Mammary epithelial cell (primary cell): ENCODE data around the gene FIBCD1.

Experiments
- EZH2 ChIP-seq: IDR thresholded peaks from 2 replicates; pipeline ENCODE4 v1.6.1; 2012; ENCODE audit warnings: low read length, inconsistent platforms, borderline replicate concordance
- TF ChIP-seq, protein P1 (sequence below), 2 donors: IDR thresholded peaks in 1 of 2; conservative IDR thresholded peaks in 1 of 2; 2 replicates each; pipeline ENCODE4 v1.5.1; 2011 to 2012; ENCODE audit warnings: inconsistent platforms in 2 of 2, low read length in 2 of 2, mild to moderate bottlenecking in 2 of 2, control low read depth in 1 of 2, low read depth in 1 of 2; ENCODE audit not compliant: insufficient read depth in 1 of 2; ENCODE audit errors: extremely low read depth in 1 of 2

DNA sequence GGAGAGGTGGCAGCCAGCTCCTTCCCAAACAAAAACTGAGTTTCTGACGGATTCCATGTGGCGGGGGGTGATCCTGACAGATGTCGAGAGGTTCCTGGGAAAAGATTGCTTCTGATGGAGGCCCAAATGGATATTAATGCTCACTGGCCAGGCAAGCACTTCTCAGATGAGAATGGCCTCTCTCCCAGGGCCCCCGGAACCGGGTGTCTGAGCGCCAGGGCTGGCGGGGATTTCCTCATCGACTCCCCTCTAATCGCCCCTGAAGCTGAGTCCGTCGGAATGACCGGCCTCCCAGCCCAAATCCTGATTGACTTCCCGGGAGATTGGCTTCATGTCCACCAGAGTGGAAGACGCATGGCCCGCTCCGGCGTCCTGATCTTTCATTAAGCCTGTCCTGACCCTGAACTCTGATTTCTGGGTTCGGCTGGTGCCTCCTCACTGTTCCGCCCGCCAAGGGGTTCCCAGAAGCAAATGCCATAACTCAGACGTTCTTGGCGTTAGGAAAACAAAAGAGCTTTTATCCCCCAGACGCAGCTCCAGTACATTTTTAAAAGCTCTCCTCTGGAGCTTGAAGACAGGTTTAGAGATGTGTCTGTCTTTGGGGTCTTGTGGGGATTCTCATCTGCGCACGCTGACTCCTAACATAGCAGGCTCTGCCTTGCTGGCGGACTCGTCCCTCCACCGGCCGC lies 17.6 kb downstream of the FIBCD1 start:
- TF ChIP-seq, protein P1, sequence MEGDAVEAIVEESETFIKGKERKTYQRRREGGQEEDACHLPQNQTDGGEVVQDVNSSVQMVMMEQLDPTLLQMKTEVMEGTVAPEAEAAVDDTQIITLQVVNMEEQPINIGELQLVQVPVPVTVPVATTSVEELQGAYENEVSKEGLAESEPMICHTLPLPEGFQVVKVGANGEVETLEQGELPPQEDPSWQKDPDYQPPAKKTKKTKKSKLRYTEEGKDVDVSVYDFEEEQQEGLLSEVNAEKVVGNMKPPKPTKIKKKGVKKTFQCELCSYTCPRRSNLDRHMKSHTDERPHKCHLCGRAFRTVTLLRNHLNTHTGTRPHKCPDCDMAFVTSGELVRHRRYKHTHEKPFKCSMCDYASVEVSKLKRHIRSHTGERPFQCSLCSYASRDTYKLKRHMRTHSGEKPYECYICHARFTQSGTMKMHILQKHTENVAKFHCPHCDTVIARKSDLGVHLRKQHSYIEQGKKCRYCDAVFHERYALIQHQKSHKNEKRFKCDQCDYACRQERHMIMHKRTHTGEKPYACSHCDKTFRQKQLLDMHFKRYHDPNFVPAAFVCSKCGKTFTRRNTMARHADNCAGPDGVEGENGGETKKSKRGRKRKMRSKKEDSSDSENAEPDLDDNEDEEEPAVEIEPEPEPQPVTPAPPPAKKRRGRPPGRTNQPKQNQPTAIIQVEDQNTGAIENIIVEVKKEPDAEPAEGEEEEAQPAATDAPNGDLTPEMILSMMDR (conservative IDR thresholded peaks at IDR 0.05 in 1 of 2, IDR thresholded peaks at IDR 0.05 in 1 of 2; ENCODE audit: extremely low read depth in 1 of 2, insufficient read depth in 1 of 2, low read depth in 1 of 2, low read length in 2 of 2) = no peak
- TF ChIP-seq EZH2 = no peak
